Measurements from ENCODE around the gene SOX8. TPM values are rescaled to one million over a fixed set of nuclear protein-coding genes. Genes with fewer than 3 reads are reported as not detected.
"Not testable (repeated sequence)": the region's sequence is repeated elsewhere in the genome, so short reads cannot be mapped to it uniquely, and the experiment has no call there.

Gene SOX8
- total RNA-seq, 1 donor from 2014 or later = 4.3 TPM

DNA sequence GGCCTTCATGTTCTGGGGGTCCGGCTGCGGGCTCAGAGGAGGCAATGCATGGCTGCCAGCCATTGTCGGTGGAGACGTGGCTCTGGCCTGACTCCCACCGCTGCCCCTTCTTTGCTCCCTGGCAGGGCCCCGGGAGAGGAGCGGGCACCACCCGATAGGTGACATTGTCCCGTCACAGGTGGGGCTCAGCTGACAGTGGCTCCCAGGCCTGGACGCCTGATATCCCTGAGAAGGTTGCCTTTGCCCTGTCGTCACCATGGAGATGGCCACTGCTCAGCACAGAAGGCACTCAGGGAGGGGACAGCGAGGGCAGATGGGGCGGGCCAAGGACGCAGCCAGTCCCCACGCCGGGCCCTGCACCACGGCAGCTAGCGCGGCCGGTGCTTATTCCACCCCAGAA lies 42.6 kb downstream of the SOX8 start:
- H3K36me3 Mint-ChIP-seq (ENCODE audit: low read depth, unreplicated experiment) = no peaks in the 10 kb centered on the region
- no peak overlapping the region for H3K4me3 Mint-ChIP-seq (ENCODE audit: unreplicated experiment)
- H3K4me1 Mint-ChIP-seq (ENCODE audit: unreplicated experiment) = no peaks in the 10 kb centered on the region
- TF ChIP-seq, protein P1, sequence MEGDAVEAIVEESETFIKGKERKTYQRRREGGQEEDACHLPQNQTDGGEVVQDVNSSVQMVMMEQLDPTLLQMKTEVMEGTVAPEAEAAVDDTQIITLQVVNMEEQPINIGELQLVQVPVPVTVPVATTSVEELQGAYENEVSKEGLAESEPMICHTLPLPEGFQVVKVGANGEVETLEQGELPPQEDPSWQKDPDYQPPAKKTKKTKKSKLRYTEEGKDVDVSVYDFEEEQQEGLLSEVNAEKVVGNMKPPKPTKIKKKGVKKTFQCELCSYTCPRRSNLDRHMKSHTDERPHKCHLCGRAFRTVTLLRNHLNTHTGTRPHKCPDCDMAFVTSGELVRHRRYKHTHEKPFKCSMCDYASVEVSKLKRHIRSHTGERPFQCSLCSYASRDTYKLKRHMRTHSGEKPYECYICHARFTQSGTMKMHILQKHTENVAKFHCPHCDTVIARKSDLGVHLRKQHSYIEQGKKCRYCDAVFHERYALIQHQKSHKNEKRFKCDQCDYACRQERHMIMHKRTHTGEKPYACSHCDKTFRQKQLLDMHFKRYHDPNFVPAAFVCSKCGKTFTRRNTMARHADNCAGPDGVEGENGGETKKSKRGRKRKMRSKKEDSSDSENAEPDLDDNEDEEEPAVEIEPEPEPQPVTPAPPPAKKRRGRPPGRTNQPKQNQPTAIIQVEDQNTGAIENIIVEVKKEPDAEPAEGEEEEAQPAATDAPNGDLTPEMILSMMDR (IDR thresholded peaks at IDR 0.05; ENCODE audit: unreplicated experiment) = no peak
- no peak for DNase-seq (ENCODE audit: low spot score)
- H3K27ac Mint-ChIP-seq (ENCODE audit: unreplicated experiment) = no peak overlapping the region
- no peaks in the 10 kb centered on the region for H3K9me3 Mint-ChIP-seq (ENCODE audit: unreplicated experiment)
- peaks cover 6% of the 10 kb centered on the region for H3K27me3 Mint-ChIP-seq (ENCODE audit: unreplicated experiment)

DNA sequence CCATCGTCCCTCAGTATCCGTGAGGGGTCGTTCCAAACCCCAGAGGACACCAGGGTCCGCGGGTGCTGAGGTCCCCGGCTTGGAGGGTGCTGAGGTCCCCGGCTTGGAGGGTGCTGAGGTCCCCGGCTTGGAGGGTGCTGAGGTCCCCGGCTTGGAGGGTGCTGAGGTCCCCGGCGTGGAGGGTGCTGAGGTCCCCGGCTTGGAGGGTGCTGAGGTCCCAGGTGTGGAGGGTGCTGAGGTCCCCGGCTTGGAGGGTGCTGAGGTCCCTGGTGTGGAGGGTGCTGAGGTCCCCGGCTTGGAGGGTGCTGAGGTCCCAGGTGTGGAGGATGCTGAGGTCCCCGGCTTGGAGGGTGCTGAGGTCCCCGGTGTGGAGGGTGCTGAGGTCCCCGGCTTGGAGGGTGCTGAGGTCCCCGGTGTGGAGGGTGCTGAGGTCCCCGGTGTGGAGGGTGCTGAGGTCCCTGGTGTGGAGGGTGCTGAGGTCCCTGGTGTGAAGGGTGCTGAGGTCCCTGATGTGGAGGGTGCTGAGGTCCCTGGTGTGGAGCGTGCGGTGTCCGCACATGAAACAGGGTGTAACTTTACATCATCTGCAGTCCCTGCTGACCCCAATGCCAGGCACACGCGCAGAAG lies 43.7 kb downstream of the SOX8 start:
- not testable (repeated sequence) for H3K27me3 Mint-ChIP-seq (ENCODE audit: unreplicated experiment); H3K4me3 Mint-ChIP-seq (ENCODE audit: unreplicated experiment); H3K36me3 Mint-ChIP-seq (ENCODE audit: low read depth, unreplicated experiment); H3K9me3 Mint-ChIP-seq (ENCODE audit: unreplicated experiment); H3K4me1 Mint-ChIP-seq (ENCODE audit: unreplicated experiment); DNase-seq (ENCODE audit: low spot score); H3K27ac Mint-ChIP-seq (ENCODE audit: unreplicated experiment)

DNA sequence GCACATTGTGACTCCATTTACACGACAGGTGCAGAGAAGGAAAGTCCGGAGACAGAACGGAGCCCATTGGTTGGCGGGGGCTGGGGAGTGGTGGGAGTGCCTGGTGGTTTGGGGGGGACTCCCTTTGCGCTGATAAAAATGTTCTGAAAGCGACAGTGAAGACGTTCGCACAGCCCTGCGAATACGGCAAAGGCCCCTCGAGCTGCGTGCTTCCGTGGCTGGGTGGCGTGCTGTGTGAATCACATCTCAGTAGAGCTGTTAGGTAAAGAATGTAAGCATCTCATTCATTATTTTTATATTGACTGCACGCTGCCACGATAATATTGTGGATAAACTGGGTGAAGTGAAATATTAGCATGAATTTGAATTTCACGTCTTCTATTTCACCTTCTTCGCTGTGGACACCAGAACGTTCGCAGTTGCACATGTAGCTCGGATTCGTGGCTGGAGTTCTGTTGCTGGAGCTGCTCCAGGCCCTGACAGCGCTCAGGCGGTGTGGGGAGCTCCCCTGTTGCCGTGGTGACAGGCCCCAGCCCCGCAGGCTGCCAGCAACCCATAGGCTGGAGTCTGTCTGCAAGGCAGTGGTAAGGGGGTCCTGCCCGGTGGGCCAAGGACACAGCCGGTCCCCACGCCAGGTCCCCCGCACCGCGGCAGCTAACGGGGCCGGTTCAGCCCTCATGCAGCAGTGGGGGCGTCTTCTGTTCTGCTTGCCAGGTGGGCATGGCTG lies 44.6 kb downstream of the SOX8 start:
- Mint-ChIP-seq H3K36me3 (ENCODE audit: low read depth, unreplicated experiment) (no peaks in the 10 kb centered on the region), H3K27ac (ENCODE audit: unreplicated experiment) (no peak overlapping the region), H3K27me3 (ENCODE audit: unreplicated experiment) (peaks cover 8% of the 10 kb centered on the region), H3K4me3 (ENCODE audit: unreplicated experiment) (no peak overlapping the region), H3K9me3 (ENCODE audit: unreplicated experiment) (no peaks in the 10 kb centered on the region), H3K4me1 (ENCODE audit: unreplicated experiment) (no peaks in the 10 kb centered on the region)
- TF ChIP-seq, protein P1 (IDR thresholded peaks at IDR 0.05; ENCODE audit: unreplicated experiment) = no peak
- DNase-seq (ENCODE audit: low spot score) = no peak

DNA sequence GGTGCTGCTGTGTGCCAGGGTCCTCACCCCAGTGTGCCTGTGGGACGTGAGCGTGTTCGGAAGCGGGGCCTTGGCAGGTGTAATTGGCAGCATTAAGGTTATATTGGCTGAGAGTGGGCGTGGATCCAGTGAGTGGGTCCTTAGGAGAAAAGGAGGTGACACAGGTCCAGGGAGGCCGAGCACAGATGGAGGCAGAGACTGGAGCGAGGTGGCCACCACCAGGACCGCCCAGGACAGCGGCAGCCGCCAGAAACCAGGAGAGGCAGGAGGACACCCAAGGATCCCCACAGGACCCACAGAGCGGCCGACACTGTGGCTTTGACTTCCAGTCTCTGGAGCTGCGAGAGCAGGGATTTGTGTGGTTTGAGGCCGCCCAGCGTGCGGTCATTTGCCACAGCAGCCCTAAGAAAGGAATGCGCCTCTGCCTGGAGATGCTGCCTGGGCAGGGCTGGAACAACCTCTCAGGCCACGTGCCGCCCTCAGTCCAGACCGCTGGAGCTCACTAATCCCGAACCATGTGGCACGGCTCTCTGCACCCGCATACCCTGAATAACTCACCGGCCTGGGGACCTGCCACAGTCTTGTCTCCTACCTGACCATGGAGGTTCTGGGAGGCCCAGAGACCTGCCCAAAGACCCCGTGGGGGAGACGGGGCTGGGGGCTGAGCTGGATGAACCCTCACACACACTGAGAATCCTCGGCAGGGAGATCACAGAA lies 45.4 kb downstream of the SOX8 start:
- peaks cover 10% of the 10 kb centered on the region for H3K27me3 Mint-ChIP-seq (ENCODE audit: unreplicated experiment)
- H3K27ac Mint-ChIP-seq (ENCODE audit: unreplicated experiment) = no peak overlapping the region
- no peak for DNase-seq (ENCODE audit: low spot score)
- no peak overlapping the region for H3K4me3 Mint-ChIP-seq (ENCODE audit: unreplicated experiment)
- TF ChIP-seq, protein P1 (IDR thresholded peaks at IDR 0.05; ENCODE audit: unreplicated experiment) = no peak
- H3K4me1 Mint-ChIP-seq (ENCODE audit: unreplicated experiment) = no peaks in the 10 kb centered on the region
- H3K36me3 Mint-ChIP-seq (ENCODE audit: low read depth, unreplicated experiment) = no peaks in the 10 kb centered on the region
- no peaks in the 10 kb centered on the region for H3K9me3 Mint-ChIP-seq (ENCODE audit: unreplicated experiment)

DNA sequence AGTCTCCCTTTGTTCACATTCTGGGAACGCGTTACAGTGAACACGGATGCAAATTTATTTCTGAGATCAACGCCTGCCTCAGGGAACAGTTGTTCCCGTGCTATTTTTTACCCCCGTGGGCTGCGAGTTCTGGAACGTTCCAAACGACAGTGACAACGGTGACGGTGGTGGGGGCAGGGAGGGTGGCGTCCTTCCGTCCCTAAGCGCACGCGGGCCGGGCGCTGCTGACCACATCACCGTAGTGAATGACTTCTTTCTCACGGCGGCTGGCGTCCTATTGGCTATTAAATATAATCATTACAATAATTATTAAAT lies 45.9 kb downstream of the SOX8 start:
- no peaks in the 10 kb centered on the region for H3K9me3 Mint-ChIP-seq (ENCODE audit: unreplicated experiment)
- no peak for DNase-seq (ENCODE audit: low spot score)
- TF ChIP-seq, protein P1 (IDR thresholded peaks at IDR 0.05; ENCODE audit: unreplicated experiment) = no peak
- no peaks in the 10 kb centered on the region for H3K36me3 Mint-ChIP-seq (ENCODE audit: low read depth, unreplicated experiment)
- no peaks in the 10 kb centered on the region for H3K4me1 Mint-ChIP-seq (ENCODE audit: unreplicated experiment)
- H3K27ac Mint-ChIP-seq (ENCODE audit: unreplicated experiment) = no peak overlapping the region
- no peak overlapping the region for H3K4me3 Mint-ChIP-seq (ENCODE audit: unreplicated experiment)
- H3K27me3 Mint-ChIP-seq (ENCODE audit: unreplicated experiment) = peaks cover 11% of the 10 kb centered on the region
